ENCODE measurements around the gene MAN1C1. TPM values are rescaled to one million over a fixed set of nuclear protein-coding genes. Genes with fewer than 3 reads are reported as not detected.
"Not testable (repeated sequence)": the region's sequence is repeated elsewhere in the genome, so short reads cannot be mapped to it uniquely, and the experiment has no call there.

Gene MAN1C1
- total and polyA plus RNA-seq, 2 donors (not counting 1 experiment from before 2014, with no cell fraction given) = 17.7 to 51.4 TPM

DNA sequence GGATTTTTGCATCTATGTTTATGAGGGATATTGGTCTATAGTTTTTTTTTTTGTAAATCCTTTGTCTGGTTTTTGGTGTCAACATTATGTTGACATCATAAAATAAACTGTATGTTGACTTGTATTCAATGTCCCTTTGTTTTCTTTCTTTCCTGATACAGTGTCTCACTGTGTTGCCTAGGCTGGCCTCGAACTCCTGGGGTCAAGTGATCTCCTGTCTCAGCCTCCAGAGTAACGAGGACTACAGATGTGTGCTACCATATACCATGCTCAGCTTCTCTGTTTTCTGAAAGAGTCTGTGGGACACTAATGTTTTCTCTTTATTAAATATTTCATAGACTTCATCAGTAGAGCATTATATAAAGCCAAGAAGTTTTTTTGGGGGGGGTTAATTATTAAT, 18.3 kb downstream of the MAN1C1 start:
- Histone ChIP-seq H3K9me3 (ENCODE audit: control insufficient read depth, insufficient read depth, low read depth, low read length) (no peaks in the 10 kb centered on the region), H3K9ac (ENCODE audit: insufficient read depth, low read length) (no peak overlapping the region), H3K27ac (ENCODE audit: insufficient read depth, low read length) (no peak overlapping the region), H3K4me1 (ENCODE audit: control insufficient read depth, extremely low read depth, insufficient read depth, low read length) (no peaks in the 10 kb centered on the region), H3K4me3 (replicated peaks in 1 of 4; ENCODE audit: control extremely low read depth in 1 of 4, insufficient read depth in 1 of 4, low read depth in 3 of 4, low read length in 4 of 4) (no peak overlapping the region), H3K4me2 (ENCODE audit: extremely low read depth, insufficient read depth, low read length) (no peak overlapping the region), H3K36me3 (ENCODE audit: control insufficient read depth, insufficient read depth, low read length) (no peaks in the 10 kb centered on the region), H3K79me2 (ENCODE audit: control insufficient read depth, insufficient read depth, low read length) (no peaks in the 10 kb centered on the region), H4K20me1 (ENCODE audit: control insufficient read depth, extremely low read depth, insufficient read depth, low read length) (no peaks in the 10 kb centered on the region), H2AFZ (ENCODE audit: low read length) (no peak overlapping the region), H3K27me3 (ENCODE audit: control insufficient read depth, insufficient read depth, low read length) (no peaks in the 10 kb centered on the region)
- no peak for TF ChIP-seq CTCF (conservative IDR thresholded peaks at IDR 0.05 in 1 of 2, IDR thresholded peaks at IDR 0.05 in 1 of 2; ENCODE audit: low read depth in 1 of 2, low read length in 2 of 2)
- TF ChIP-seq EZH2 (IDR thresholded peaks at IDR 0.05; ENCODE audit: low read length, missing control alignments) = no peak
- DNase-seq (ENCODE audit: low read depth in 2 of 2) = no peak

GRCh38 chr1:25636141-25636540, 19.6 kb downstream of the MAN1C1 start:
- H3K4me2 ChIP-seq (ENCODE audit: extremely low read depth, insufficient read depth, low read length); H3K36me3 ChIP-seq (ENCODE audit: control insufficient read depth, insufficient read depth, low read length); DNase-seq (ENCODE audit: low read depth in 2 of 2); H3K79me2 ChIP-seq (ENCODE audit: control insufficient read depth, insufficient read depth, low read length); H3K27ac ChIP-seq (ENCODE audit: insufficient read depth, low read length); H4K20me1 ChIP-seq (ENCODE audit: control insufficient read depth, extremely low read depth, insufficient read depth, low read length); H3K9me3 ChIP-seq (ENCODE audit: control insufficient read depth, insufficient read depth, low read depth, low read length); H3K4me1 ChIP-seq (ENCODE audit: control insufficient read depth, extremely low read depth, insufficient read depth, low read length); H3K27me3 ChIP-seq (ENCODE audit: control insufficient read depth, insufficient read depth, low read length); H3K9ac ChIP-seq (ENCODE audit: insufficient read depth, low read length); H2AFZ ChIP-seq (ENCODE audit: low read length); H3K4me3 ChIP-seq (replicated peaks in 1 of 4; ENCODE audit: control extremely low read depth in 1 of 4, insufficient read depth in 1 of 4, low read depth in 3 of 4, low read length in 4 of 4): not testable (repeated sequence)

- no peak for TF ChIP-seq CTCF (conservative IDR thresholded peaks at IDR 0.05 in 1 of 2, IDR thresholded peaks at IDR 0.05 in 1 of 2; ENCODE audit: low read depth in 1 of 2, low read length in 2 of 2)
- no peak for TF ChIP-seq EZH2 (IDR thresholded peaks at IDR 0.05; ENCODE audit: low read length, missing control alignments)
- Histone ChIP-seq H3K4me3 (replicated peaks in 1 of 4; ENCODE audit: control extremely low read depth in 1 of 4, insufficient read depth in 1 of 4, low read depth in 3 of 4, low read length in 4 of 4) (no peak overlapping the region), H3K79me2 (ENCODE audit: control insufficient read depth, insufficient read depth, low read length) (no peaks in the 10 kb centered on the region), H3K36me3 (ENCODE audit: control insufficient read depth, insufficient read depth, low read length) (peaks cover under 1% of the 10 kb centered on the region), H3K4me1 (ENCODE audit: control insufficient read depth, extremely low read depth, insufficient read depth, low read length) (peaks cover 5% of the 10 kb centered on the region), H2AFZ (ENCODE audit: low read length) (no peak overlapping the region), H3K27me3 (ENCODE audit: control insufficient read depth, insufficient read depth, low read length) (no peaks in the 10 kb centered on the region), H3K4me2 (ENCODE audit: extremely low read depth, insufficient read depth, low read length) (no peak overlapping the region), H4K20me1 (ENCODE audit: control insufficient read depth, extremely low read depth, insufficient read depth, low read length) (no peaks in the 10 kb centered on the region), H3K9me3 (ENCODE audit: control insufficient read depth, insufficient read depth, low read depth, low read length) (no peaks in the 10 kb centered on the region), H3K9ac (ENCODE audit: insufficient read depth, low read length) (no peak overlapping the region), H3K27ac (ENCODE audit: insufficient read depth, low read length) (no peak overlapping the region)
- DNase-seq (ENCODE audit: low read depth in 2 of 2) = no peak
Observed at GRCh38 chr1:25640646-25641328, 24.2 kb downstream of the MAN1C1 start.

All from fibroblast of lung (primary cell).